HG02885 (cell line): Measurements from ENCODE around the gene COL26A1.
"Not testable (repeated sequence)": the region's sequence is repeated elsewhere in the genome, so short reads cannot be mapped to it uniquely, and the experiment has no call there.

Source experiments
- ATAC-seq: cut with Tn5 transposase; IDR thresholded peaks from one replicate; pipeline ENCODE4 v1.9.1; 2021; ENCODE audit warnings: mild to moderate bottlenecking; ENCODE audit not compliant: unreplicated experiment, poor library complexity

The COL26A1 gene

GRCh38 chr7:101362334-101363195 lies at the start of gene COL26A1:
Gene COL26A1, plus strand, starts transcription at chr7:101362875. Its CDS starts 158 bp downstream, at chr7:101363033.
- ATAC-seq = no peak

GRCh38 chr7:101315336-101315735 lies 47.3 kb upstream of the COL26A1 start:
- ATAC-seq = no peak

GRCh38 chr7:101319401-101319800 lies 43.3 kb upstream of the COL26A1 start:
- ATAC-seq = no peak

- ATAC-seq = peak; percentile 97
These were observed 40.9 kb upstream of the COL26A1 start, which contains the start of gene IFT22 for GRCh38 chr7:101321491-101322401. Gene IFT22, minus strand, starts transcription at chr7:101321812. Its CDS starts 103 bp downstream, at chr7:101321709.

- ATAC-seq = no peak
These were observed 34.5 kb upstream of the COL26A1 start for GRCh38 chr7:101328159-101328558.

- ATAC-seq = no peak
These were observed 32.6 kb upstream of the COL26A1 start for GRCh38 chr7:101330011-101330484.

GRCh38 chr7:101332026-101332425 lies 30.6 kb upstream of the COL26A1 start:
- no peak for ATAC-seq

GRCh38 chr7:101333912-101334311 lies 28.8 kb upstream of the COL26A1 start:
- no peak for ATAC-seq

GRCh38 chr7:101340379-101340778 lies 22.3 kb upstream of the COL26A1 start:
- no peak for ATAC-seq

GRCh38 chr7:101342892-101343291 lies 19.8 kb upstream of the COL26A1 start:
- ATAC-seq = no peak

- ATAC-seq = no peak
These were observed 15.2 kb upstream of the COL26A1 start for GRCh38 chr7:101347477-101347876.

- not testable (repeated sequence) for ATAC-seq
These were observed 14.1 kb upstream of the COL26A1 start for GRCh38 chr7:101348456-101349067.

- not testable (repeated sequence) for ATAC-seq
These were observed 13.4 kb upstream of the COL26A1 start for GRCh38 chr7:101349300-101349699.

GRCh38 chr7:101352920-101353308 lies 9.8 kb upstream of the COL26A1 start:
- no peak for ATAC-seq

- ATAC-seq = no peak
These were observed 5.2 kb upstream of the COL26A1 start for GRCh38 chr7:101357433-101357832.

GRCh38 chr7:101363196-101363733 lies 590 bp downstream of the COL26A1 start:
- ATAC-seq = no peak

- ATAC-seq = peak; percentile 59
These were observed 1.2 kb downstream of the COL26A1 start for GRCh38 chr7:101363734-101364374.

- ATAC-seq = no peak
These were observed 3.3 kb downstream of the COL26A1 start for GRCh38 chr7:101365956-101366355.

- no peak for ATAC-seq
These were observed 5.0 kb downstream of the COL26A1 start for GRCh38 chr7:101367676-101368075.
